HEK293T (cell line): Measurements from ENCODE around the gene UTP3.

ENCODE experiments used
- CTCF ChIA-PET: fragments of 350-600 bp; formaldehyde crosslinking; extraction: SDS; loops from one replicate; lab custom pipeline; 2021; ENCODE audit warnings: antibody characterized with exemption, inconsistent platforms; lab: Yijun Ruan, JAX
- POLR2A ChIA-PET: fragments of 350-600 bp; formaldehyde crosslinking; extraction: SDS; loops from one replicate; lab custom pipeline; 2020; ENCODE audit warnings: antibody characterized with exemption, inconsistent platforms; lab: Yijun Ruan, JAX
- DNase-seq: peaks from one replicate; pipeline ENCODE4 v3.0.0; 2012; ENCODE audit warnings: mixed read lengths; ENCODE audit errors: extremely low spot score
- ARNT ChIP-seq: fragments of 450-650 bp; IDR thresholded peaks from 2 replicates; pipeline ENCODE4 v1.6.1; 2017; ENCODE audit warnings: mild to moderate bottlenecking
- BHLHE40 ChIP-seq: fragments of 450-650 bp; IDR thresholded peaks from 2 replicates; pipeline ENCODE4 v1.6.1; 2016; ENCODE audit warnings: mild to moderate bottlenecking, moderate library complexity, borderline replicate concordance
- CTBP1 ChIP-seq: fragments of 450-650 bp; IDR thresholded peaks from 2 replicates; pipeline ENCODE4 v1.6.1; 2016; ENCODE audit warnings: borderline replicate concordance
- ELF4 ChIP-seq: fragments of 450-650 bp; IDR thresholded peaks from 2 replicates; pipeline ENCODE4 v1.6.1; 2017; ENCODE audit warnings: antibody characterized with exemption
- FOXA1 ChIP-seq: fragments of 450-650 bp; IDR thresholded peaks from 2 replicates; pipeline ENCODE4 v1.6.1; 2016; ENCODE audit warnings: mild to moderate bottlenecking
- FOXK2 ChIP-seq: fragments of 450-650 bp; IDR thresholded peaks from 2 replicates; pipeline ENCODE4 v1.6.1; 2016; ENCODE audit warnings: mild to moderate bottlenecking
- FOXM1 ChIP-seq: fragments of 450-650 bp; IDR thresholded peaks from 2 replicates; pipeline ENCODE4 v1.6.1; 2017; ENCODE audit warnings: mild to moderate bottlenecking, borderline replicate concordance
- HDGF ChIP-seq: fragments of 450-650 bp; IDR thresholded peaks from 2 replicates; pipeline ENCODE4 v1.6.1; 2017; ENCODE audit warnings: antibody characterized with exemption, borderline replicate concordance
- L3MBTL2 ChIP-seq: fragments of 450-650 bp; conservative IDR thresholded peaks from 2 replicates; pipeline ENCODE4 v1.6.1; 2016; ENCODE audit warnings: mild to moderate bottlenecking
- LEF1 ChIP-seq: fragments of 450-650 bp; IDR thresholded peaks from 2 replicates; pipeline ENCODE4 v1.6.1; 2017; ENCODE audit warnings: mild to moderate bottlenecking, borderline replicate concordance
- NFRKB ChIP-seq: fragments of 450-650 bp; IDR thresholded peaks from 2 replicates; pipeline ENCODE4 v1.6.1; 2016; ENCODE audit warnings: mild to moderate bottlenecking, moderate library complexity
- SP1 ChIP-seq: fragments of 450-650 bp; IDR thresholded peaks from 2 replicates; pipeline ENCODE4 v1.6.1; 2017
- SUZ12 ChIP-seq: fragments of 450-650 bp; IDR thresholded peaks from 2 replicates; pipeline ENCODE4 v1.6.1; 2016; ENCODE audit warnings: mild to moderate bottlenecking
- TARDBP ChIP-seq: fragments of 450-650 bp; IDR thresholded peaks from 2 replicates; pipeline ENCODE4 v1.6.1; 2016
- ZNF384 ChIP-seq: fragments of 450-650 bp; IDR thresholded peaks from 2 replicates; pipeline ENCODE4 v1.6.1; 2016
- TF ChIP-seq, protein P1 (sequence below): fragments of 450-650 bp; IDR thresholded peaks from 2 replicates; pipeline ENCODE4 v1.6.1; 2016

The UTP3 gene

GRCh38 chr4:70714079-70714887, 26.0 kb downstream of the UTP3 start:
- POLR2A ChIA-PET, result interaction anchor here (1.4 kb wide), 1 partner anchor 21 kb away, joined by 3 read pairs; no protein-coding TSS in a partner anchor
- no peak for TF ChIP-seq LEF1
- CTCF ChIA-PET, result no interaction called here
- no peak for DNase-seq

DNA sequence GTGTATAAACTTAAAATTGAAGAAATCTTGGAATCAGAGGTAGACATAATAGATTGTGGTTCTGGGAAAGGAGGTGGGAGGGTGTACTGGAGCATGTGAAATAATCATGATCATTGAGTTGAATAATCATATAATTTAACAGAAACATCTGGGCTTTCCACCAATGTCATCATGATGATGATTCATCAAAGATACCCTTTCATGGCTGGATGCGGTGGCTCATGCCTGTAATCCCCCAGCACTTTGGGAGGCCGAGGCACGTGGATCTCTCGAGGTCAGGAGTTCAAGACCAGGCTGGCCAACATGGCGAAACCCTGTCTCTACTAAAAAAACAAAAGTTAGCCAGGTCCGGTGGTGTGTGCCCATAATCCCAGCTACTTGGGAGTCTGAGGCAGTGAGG, 26.8 kb downstream of the UTP3 start:
- CTCF ChIA-PET, result no interaction called here
- POLR2A ChIA-PET, result interaction anchor here (1.4 kb wide), 1 partner anchor 20 kb away, joined by 3 read pairs; no protein-coding TSS in a partner anchor
- DNase-seq, result no peak
- TF ChIP-seq ELF4, result no peak
- TF ChIP-seq FOXA1, result no peak
- TF ChIP-seq NFRKB, result no peak
- no peak for TF ChIP-seq ZNF384
- TF ChIP-seq CTBP1, result no peak
- no peak for TF ChIP-seq L3MBTL2
- TF ChIP-seq, protein P1, sequence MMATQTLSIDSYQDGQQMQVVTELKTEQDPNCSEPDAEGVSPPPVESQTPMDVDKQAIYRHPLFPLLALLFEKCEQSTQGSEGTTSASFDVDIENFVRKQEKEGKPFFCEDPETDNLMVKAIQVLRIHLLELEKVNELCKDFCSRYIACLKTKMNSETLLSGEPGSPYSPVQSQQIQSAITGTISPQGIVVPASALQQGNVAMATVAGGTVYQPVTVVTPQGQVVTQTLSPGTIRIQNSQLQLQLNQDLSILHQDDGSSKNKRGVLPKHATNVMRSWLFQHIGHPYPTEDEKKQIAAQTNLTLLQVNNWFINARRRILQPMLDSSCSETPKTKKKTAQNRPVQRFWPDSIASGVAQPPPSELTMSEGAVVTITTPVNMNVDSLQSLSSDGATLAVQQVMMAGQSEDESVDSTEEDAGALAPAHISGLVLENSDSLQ, result no peak
- TF ChIP-seq SP1, result no peak
- TF ChIP-seq BHLHE40, result no peak
- no peak for TF ChIP-seq SUZ12
- no peak for TF ChIP-seq HDGF
- TF ChIP-seq FOXK2, result no peak
- no peak for TF ChIP-seq TARDBP
- TF ChIP-seq FOXM1, result no peak

DNA sequence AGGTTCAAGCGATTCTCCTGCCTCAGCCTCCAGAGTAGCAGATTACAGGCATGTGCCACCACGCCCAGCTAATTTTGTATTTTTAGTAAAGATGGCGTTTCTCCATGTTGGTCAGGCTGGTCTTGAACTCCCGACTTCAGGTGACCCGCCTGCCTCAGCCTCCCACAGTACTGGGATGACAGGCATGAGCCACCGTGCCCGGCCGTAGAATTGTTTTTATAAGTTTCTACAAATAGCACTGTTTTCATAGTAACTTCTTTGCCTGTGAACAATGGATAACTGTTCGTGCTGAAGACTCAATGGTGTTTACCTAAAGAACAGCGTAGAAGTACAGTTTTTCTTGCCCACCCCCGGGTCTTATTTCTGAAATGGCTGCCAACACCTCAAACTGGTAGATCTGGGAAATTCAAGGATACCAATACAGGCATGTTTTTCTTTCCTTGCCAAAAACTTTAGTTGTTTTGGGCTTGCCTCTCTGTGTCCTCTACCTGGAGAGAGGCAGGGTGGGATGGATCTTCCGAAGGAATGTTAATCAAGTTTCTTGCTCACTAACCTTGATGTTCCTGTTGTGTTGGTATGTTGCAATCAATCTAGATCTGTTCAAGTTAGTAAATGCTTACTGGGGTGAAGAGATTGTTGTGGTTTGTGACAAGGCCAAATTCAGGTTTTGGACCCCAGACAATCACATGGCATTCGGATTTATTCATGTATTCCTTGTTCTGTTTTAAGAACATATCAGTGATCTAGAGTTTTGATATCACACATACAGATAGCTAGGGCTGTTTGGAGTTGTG, 30.7 kb downstream of the UTP3 start:
- no peak for DNase-seq
- no peak for TF ChIP-seq NFRKB
- no peak for TF ChIP-seq HDGF
- TF ChIP-seq FOXA1, result no peak
- TF ChIP-seq BHLHE40, result no peak
- TF ChIP-seq ARNT, result no peak
- no peak for TF ChIP-seq TARDBP
- no peak for TF ChIP-seq FOXK2
- TF ChIP-seq SP1, result no peak
- no peak for TF ChIP-seq LEF1
- TF ChIP-seq ZNF384, result no peak
- TF ChIP-seq, protein P1, result no peak
- no peak for TF ChIP-seq SUZ12
- no peak for TF ChIP-seq L3MBTL2
- TF ChIP-seq ELF4, result no peak
- no peak for TF ChIP-seq CTBP1
- TF ChIP-seq FOXM1, result no peak
- CTCF ChIA-PET, result no interaction called here
- POLR2A ChIA-PET, result interaction anchor here (0.7 kb wide), 1 partner anchor 32 kb away, joined by 3 read pairs; no protein-coding TSS in a partner anchor

DNA sequence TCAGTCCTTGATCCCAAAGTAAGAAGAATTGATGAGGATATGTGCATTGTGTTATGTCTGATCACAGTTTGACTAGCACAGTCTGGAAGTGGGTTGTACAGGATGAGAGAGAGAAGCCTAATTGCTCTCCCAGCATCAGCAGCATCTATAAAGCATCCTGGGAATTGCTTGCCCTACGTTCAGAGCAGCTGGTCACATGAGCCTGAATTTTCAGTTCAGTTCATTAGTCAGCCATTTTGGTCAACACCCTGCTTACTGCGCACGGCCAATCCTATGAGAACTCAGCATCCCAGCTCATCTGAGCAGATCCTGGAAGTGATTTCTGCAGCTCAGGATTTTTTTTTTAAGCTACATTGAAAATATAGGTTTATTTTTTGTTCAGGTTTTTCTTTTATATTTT, 33.4 kb downstream of the UTP3 start, which contains the start of gene RUFY3:
Gene RUFY3 (plus strand): TSS at position 218 of the 400 bp plus-strand sequence. CDS start 610 bp downstream, outside the sequence.
- TF ChIP-seq ZNF384 (no peak), CTBP1 (peak; percentile 54; the same call in 1 of the 2 replicates), NFRKB (no peak)
- DNase-seq, result peak; percentile 75
- CTCF ChIA-PET, result interaction anchor here (0.6 kb wide), 1 partner anchor 38 kb away, joined by 5 read pairs; no protein-coding TSS in a partner anchor
- POLR2A ChIA-PET, result interaction anchor here (1.1 to 2.7 kb wide), 3 partner anchors 13 to 33 kb away, joined by 3 to 19 read pairs (median 5); no protein-coding TSS in a partner anchor

DNA sequence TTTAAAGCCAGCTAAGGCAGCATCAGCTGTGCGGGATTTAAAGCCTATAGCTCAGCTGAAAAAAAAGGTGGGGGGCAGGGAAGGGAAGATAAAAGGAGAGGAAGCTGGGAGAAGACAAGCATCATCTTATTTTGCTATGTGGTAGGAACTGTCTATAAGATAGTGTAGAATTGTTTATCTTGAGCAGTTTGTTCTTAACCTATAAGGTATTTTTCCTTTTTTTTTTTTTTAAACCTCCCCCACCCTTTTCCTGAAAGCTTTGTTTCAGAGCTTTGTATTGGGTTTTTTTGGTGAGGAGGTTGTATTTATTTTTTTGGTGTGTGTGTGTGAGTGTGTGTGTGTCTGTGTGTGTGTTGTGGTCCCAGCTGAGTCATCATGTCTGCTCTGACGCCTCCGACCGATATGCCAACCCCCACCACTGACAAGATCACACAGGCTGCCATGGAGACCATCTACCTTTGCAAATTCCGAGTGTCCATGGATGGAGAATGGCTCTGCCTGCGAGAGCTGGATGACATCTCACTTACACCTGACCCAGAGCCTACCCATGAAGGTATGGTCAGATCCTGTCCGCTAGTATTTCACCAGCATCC, 34.0 kb downstream of the UTP3 start:
- DNase-seq, result no peak
- POLR2A ChIA-PET, result interaction anchor here (1.1 to 2.7 kb wide), 3 partner anchors 13 to 33 kb away, joined by 3 to 19 read pairs (median 5); no protein-coding TSS in a partner anchor
- TF ChIP-seq, protein P1, result no peak
- TF ChIP-seq ELF4 (no peak), TARDBP (no peak), LEF1 (no peak), FOXK2 (no peak), FOXM1 (no peak), ZNF384 (no peak), NFRKB (no peak), FOXA1 (no peak), ARNT (no peak), L3MBTL2 (no peak)
- CTCF ChIA-PET, result interaction anchor here (0.6 kb wide), 1 partner anchor 38 kb away, joined by 5 read pairs; no protein-coding TSS in a partner anchor
